ENCODE measurements around the gene PKNOX2. TPM values are rescaled to one million over a fixed set of nuclear protein-coding genes. Genes with fewer than 3 reads are reported as not detected.

Gene PKNOX2
- total and polyA plus RNA-seq, 4 donors, result 0.14 to 0.29 (median 0.24) TPM

- TF ChIP-seq REST (IDR thresholded peaks at IDR 0.05), result no peak
- TF ChIP-seq RXRA (IDR thresholded peaks at IDR 0.05), result no peak
- TF ChIP-seq FOXA2 (IDR thresholded peaks at IDR 0.05), result no peak
These were observed 39.9 kb upstream of the PKNOX2 start (continued) for GRCh38 chr11:125124618-125124992.

- 85% methylated on average over 4 of the region's 4 CpGs for WGBS
- no peak overlapping the region for H3K9ac ChIP-seq (ENCODE audit: low read depth in 1 of 2, low read length in 2 of 2)
These were observed 36.1 kb upstream of the PKNOX2 start for GRCh38 chr11:125128450-125128849.

More at GRCh38 chr11:125128450-125128849, 36.1 kb upstream of the PKNOX2 start:
- peaks cover 0 to 11% (median 5%) of the 10 kb centered on the region in 4 donors for H3K4me1 ChIP-seq (ENCODE audit: control insufficient read depth in 4 of 4, insufficient read depth in 4 of 4, low read length in 3 of 4)
- no peak for DNase-seq (ENCODE audit: low spot score)
- no peaks in the 10 kb centered on the region for H3K36me3 ChIP-seq (ENCODE audit: control insufficient read depth in 4 of 4, insufficient read depth in 3 of 4, low read depth in 1 of 4, low read length in 3 of 4)
- H3K27me3 ChIP-seq (ENCODE audit: control insufficient read depth in 4 of 4, insufficient read depth in 4 of 4, low read length in 3 of 4), result no peaks in the 10 kb centered on the region
- H3K27ac ChIP-seq (ENCODE audit: low read depth in 1 of 2, low read length in 2 of 2), result no peak overlapping the region
- no peaks in the 10 kb centered on the region for H3K9me3 ChIP-seq (ENCODE audit: control insufficient read depth in 4 of 4, low read length in 3 of 4)
- TF ChIP-seq CTCF (IDR thresholded peaks at IDR 0.05; ENCODE audit: low read depth, low read length, missing input control) (no peak), TAF1 (conservative IDR thresholded peaks at IDR 0.05) (no peak), NR2F2 (IDR thresholded peaks at IDR 0.05) (no peak), FOXA1 (IDR thresholded peaks at IDR 0.05) (no peak), YY1 (IDR thresholded peaks at IDR 0.05) (no peak), GABPA (IDR thresholded peaks at IDR 0.05 in 1 of 2, conservative IDR thresholded peaks at IDR 0.05 in 1 of 2) (no peak), HNF4G (IDR thresholded peaks at IDR 0.05) (no peak), HNF4A (conservative IDR thresholded peaks at IDR 0.05) (no peak), EGR1 (IDR thresholded peaks at IDR 0.05; ENCODE audit: low read depth in 2 of 2) (no peak), RXRA (IDR thresholded peaks at IDR 0.05) (no peak), SP1 (IDR thresholded peaks at IDR 0.05) (no peak)
- TF ChIP-seq, protein P1, sequence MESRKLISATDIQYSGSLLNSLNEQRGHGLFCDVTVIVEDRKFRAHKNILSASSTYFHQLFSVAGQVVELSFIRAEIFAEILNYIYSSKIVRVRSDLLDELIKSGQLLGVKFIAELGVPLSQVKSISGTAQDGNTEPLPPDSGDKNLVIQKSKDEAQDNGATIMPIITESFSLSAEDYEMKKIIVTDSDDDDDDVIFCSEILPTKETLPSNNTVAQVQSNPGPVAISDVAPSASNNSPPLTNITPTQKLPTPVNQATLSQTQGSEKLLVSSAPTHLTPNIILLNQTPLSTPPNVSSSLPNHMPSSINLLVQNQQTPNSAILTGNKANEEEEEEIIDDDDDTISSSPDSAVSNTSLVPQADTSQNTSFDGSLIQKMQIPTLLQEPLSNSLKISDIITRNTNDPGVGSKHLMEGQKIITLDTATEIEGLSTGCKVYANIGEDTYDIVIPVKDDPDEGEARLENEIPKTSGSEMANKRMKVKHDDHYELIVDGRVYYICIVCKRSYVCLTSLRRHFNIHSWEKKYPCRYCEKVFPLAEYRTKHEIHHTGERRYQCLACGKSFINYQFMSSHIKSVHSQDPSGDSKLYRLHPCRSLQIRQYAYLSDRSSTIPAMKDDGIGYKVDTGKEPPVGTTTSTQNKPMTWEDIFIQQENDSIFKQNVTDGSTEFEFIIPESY (IDR thresholded peaks at IDR 0.05), result no peak
- TF ChIP-seq, protein P2, sequence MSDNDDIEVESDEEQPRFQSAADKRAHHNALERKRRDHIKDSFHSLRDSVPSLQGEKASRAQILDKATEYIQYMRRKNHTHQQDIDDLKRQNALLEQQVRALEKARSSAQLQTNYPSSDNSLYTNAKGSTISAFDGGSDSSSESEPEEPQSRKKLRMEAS (IDR thresholded peaks at IDR 0.05), result no peak
- no peak overlapping the region for H3K4me3 ChIP-seq (ENCODE audit: low read depth in 1 of 3, low read length in 3 of 3)
